ENCODE measurements around the gene ELAPOR1. TPM values are rescaled to one million over a fixed set of nuclear protein-coding genes. Genes with fewer than 3 reads are reported as not detected.
A peak's percentile ranks its signal among the peaks of the same experiment; 100 is the strongest.

Gene ELAPOR1
- total RNA-seq, 1 donor from 2014 or later = 27.4 TPM

- no peaks in the 10 kb centered on the region for H3K9me3 Mint-ChIP-seq
- H3K27ac Mint-ChIP-seq = peak overlapping the region; percentile 62
- H3K4me3 Mint-ChIP-seq = no peak overlapping the region
- no peaks in the 10 kb centered on the region for H3K36me3 Mint-ChIP-seq
- no peaks in the 10 kb centered on the region for H3K4me1 Mint-ChIP-seq (ENCODE audit: unreplicated experiment)
- no peaks in the 10 kb centered on the region for H3K27me3 Mint-ChIP-seq
- DNase-seq (ENCODE audit: extremely low spot score, unreplicated experiment) = no peak
- no peak for TF ChIP-seq CTCF (conservative IDR thresholded peaks at IDR 0.05)
Measured at GRCh38 chr1:109083923-109084322, 30.0 kb upstream of the ELAPOR1 start.

- DNase-seq (ENCODE audit: extremely low spot score, unreplicated experiment) = no peak
- no peaks in the 10 kb centered on the region for H3K4me1 Mint-ChIP-seq (ENCODE audit: unreplicated experiment)
- no peak overlapping the region for H3K27ac Mint-ChIP-seq
- no peak overlapping the region for H3K4me3 Mint-ChIP-seq
- no peak for TF ChIP-seq CTCF (conservative IDR thresholded peaks at IDR 0.05)
- no peaks in the 10 kb centered on the region for H3K9me3 Mint-ChIP-seq
- no peaks in the 10 kb centered on the region for H3K36me3 Mint-ChIP-seq
- no peaks in the 10 kb centered on the region for H3K27me3 Mint-ChIP-seq
Measured at GRCh38 chr1:109084563-109085517, 29.1 kb upstream of the ELAPOR1 start.

GRCh38 chr1:109089242-109090015 is 24.5 kb upstream of the ELAPOR1 start:
- Mint-ChIP-seq H3K27me3 (no peaks in the 10 kb centered on the region), H3K4me3 (peak overlapping the region; percentile 94), H3K9me3 (no peaks in the 10 kb centered on the region), H3K4me1 (ENCODE audit: unreplicated experiment) (peaks cover 14% of the 10 kb centered on the region), H3K27ac (peak overlapping the region; percentile 6), H3K36me3 (peaks cover 6% of the 10 kb centered on the region)
- no peak for DNase-seq (ENCODE audit: extremely low spot score, unreplicated experiment)
- peak; percentile 72 for TF ChIP-seq CTCF (conservative IDR thresholded peaks at IDR 0.05)

GRCh38 chr1:109090196-109091077 is 23.5 kb upstream of the ELAPOR1 start, which contains the start of gene TMEM167B:
Gene TMEM167B, plus strand, starts transcription at chr1:109090764. Its CDS starts 109 bp downstream, at chr1:109090873.
- peak within 1 kb of the TSS; percentile 94 for H3K27ac Mint-ChIP-seq
- DNase-seq (ENCODE audit: extremely low spot score, unreplicated experiment) = peak; percentile 90
- peaks cover 9% of the 10 kb centered on the region for H3K36me3 Mint-ChIP-seq
- H3K4me1 Mint-ChIP-seq (ENCODE audit: unreplicated experiment) = peaks cover 14% of the 10 kb centered on the region
- H3K27me3 Mint-ChIP-seq = no peaks in the 10 kb centered on the region
- no peaks in the 10 kb centered on the region for H3K9me3 Mint-ChIP-seq
- H3K4me3 Mint-ChIP-seq = peak within 1 kb of the TSS; percentile 94
- no peak for TF ChIP-seq CTCF (conservative IDR thresholded peaks at IDR 0.05)

All from type B pancreatic cell (in vitro differentiated cells).